Endothelial cell of umbilical vein (primary cell): ENCODE data around the gene MRGPRF. TPM values are rescaled to one million over a fixed set of nuclear protein-coding genes. Genes with fewer than 3 reads are reported as not detected.

Source experiments
- BruUV-seq: library from RNA; stranded (reverse); fragments of 400-500 nt; replicated peaks from 2 replicates; lab custom pipeline; 2021; lab: Mats Ljungman, UMichigan
- CTCF ChIA-PET: fragments of 300-600, 350-600 bp; sonication (Branson Sonifier 250); formaldehyde crosslinking; loops from one replicate; lab custom pipeline; 2021; ENCODE audit warnings: antibody characterized with exemption, inconsistent platforms; lab: Charles Lee
- POLR2A ChIA-PET: fragments of 300-600, 350-600 bp; sonication (Branson Sonifier 250); formaldehyde crosslinking; loops from one replicate; lab custom pipeline; 2021; ENCODE audit warnings: antibody characterized with exemption, inconsistent platforms; lab: Charles Lee
- DNase-seq: peaks from one replicate; pipeline ENCODE4 v3.0.0-alpha.2; 2011; ENCODE audit warnings: low read depth, low spot score
- FAIRE-seq: peaks from 2 replicates; lab custom pipeline; 2011; peaks lifted over from hg19 to GRCh38; lab: Jason Lieb, UNC
- H2AFZ ChIP-seq: 2 replicates; pipeline ENCODE4 v1.6.0; 2012; ENCODE audit warnings: low read depth, low read length, control low read depth, inconsistent platforms
- H3K27ac ChIP-seq: 2 replicates; pipeline ENCODE4 v1.5.1; 2011; ENCODE audit warnings: low read depth, mild to moderate bottlenecking, control low read depth, low read length, moderate library complexity; ENCODE audit not compliant: insufficient read depth
- H3K27me3 ChIP-seq, 2 experiments: 2 replicates each; pipeline versions ENCODE4 v1.6.0 to v1.6.1; 2011; ENCODE audit warnings: low read length in 2 of 2, mixed read lengths in 1 of 2; ENCODE audit not compliant: control insufficient read depth in 2 of 2, insufficient read depth in 2 of 2
- H3K36me3 ChIP-seq, 2 experiments: 2 replicates in 1 of 2; 3 replicates in 1 of 2; pipeline ENCODE4 v1.5.1; 2011; ENCODE audit warnings: low read length in 2 of 2, mild to moderate bottlenecking in 1 of 2, moderate library complexity in 1 of 2; ENCODE audit not compliant: control insufficient read depth in 2 of 2, insufficient read depth in 2 of 2; ENCODE audit errors: extremely low read depth in 1 of 2
- H3K4me1 ChIP-seq: 3 replicates; pipeline ENCODE4 v1.5.1; 2011; ENCODE audit warnings: mild to moderate bottlenecking, low read length; ENCODE audit not compliant: control insufficient read depth, insufficient read depth; ENCODE audit errors: extremely low read depth
- H3K4me2 ChIP-seq: 2 replicates; pipeline ENCODE4 v1.6.1; 2011; ENCODE audit warnings: low read length, control low read depth, mixed read lengths; ENCODE audit not compliant: insufficient read depth
- H3K4me3 ChIP-seq, 3 experiments: fragments of 200-600 bp in 1 of 3; sonication (generic), shearing (Covaris generic) in 1 of 3; replicated peaks in 1 of 3; 2 replicates each; pipeline ENCODE4 v1.5.1; 2011 to 2016; ENCODE audit warnings: control low read depth in 3 of 3, low read length in 3 of 3, mild to moderate bottlenecking in 2 of 3, inconsistent platforms in 1 of 3, low read depth in 1 of 3, moderate library complexity in 1 of 3; ENCODE audit not compliant: insufficient read depth in 1 of 3
- H3K79me2 ChIP-seq: 2 replicates; pipeline ENCODE4 v1.6.0; 2012; ENCODE audit warnings: low read length, inconsistent platforms; ENCODE audit not compliant: control insufficient read depth, insufficient read depth
- H3K9ac ChIP-seq: replicated peaks from 2 replicates; pipeline ENCODE3; 2011; ENCODE audit warnings: low read length, control low read depth; ENCODE audit not compliant: insufficient read depth; ENCODE audit errors: extremely low read depth
- H3K9me1 ChIP-seq: replicated peaks from 3 replicates; pipeline ENCODE4 v1.6.0; 2011; ENCODE audit warnings: mild to moderate bottlenecking, low read length; ENCODE audit not compliant: control insufficient read depth, insufficient read depth; ENCODE audit errors: extremely low read depth
- H3K9me3 ChIP-seq: replicated peaks from 2 replicates; pipeline ENCODE4 v1.5.1; 2012; ENCODE audit warnings: low read length, inconsistent platforms; ENCODE audit not compliant: control insufficient read depth, insufficient read depth
- H4K20me1 ChIP-seq: replicated peaks from 2 replicates; pipeline ENCODE3; 2011; ENCODE audit warnings: mild to moderate bottlenecking, low read length; ENCODE audit not compliant: control insufficient read depth, insufficient read depth; ENCODE audit errors: extremely low read depth
- CTCF ChIP-seq, 2 donors: IDR thresholded peaks; 1 replicate in 1 of 2; 2 replicates in 1 of 2; pipeline ENCODE4 v1.5.1; 2011; ENCODE audit warnings: low read length in 2 of 2, mild to moderate bottlenecking in 2 of 2, moderate library complexity in 2 of 2, control low read depth in 1 of 2, inconsistent platforms in 1 of 2, low read depth in 1 of 2; ENCODE audit not compliant: insufficient read depth in 1 of 2; ENCODE audit errors: extremely low read depth in 1 of 2
- EZH2 ChIP-seq: IDR thresholded peaks from 2 replicates; pipeline ENCODE4 v1.6.1; 2012; ENCODE audit warnings: borderline replicate concordance, low read depth, mild to moderate bottlenecking, moderate library complexity, low read length, inconsistent platforms; ENCODE audit not compliant: severe bottlenecking
- FOS ChIP-seq: IDR thresholded peaks from 2 replicates; pipeline ENCODE4 v1.6.1; 2011; ENCODE audit warnings: mild to moderate bottlenecking, low read length, moderate library complexity, borderline replicate concordance; ENCODE audit not compliant: insufficient read depth
- GATA2 ChIP-seq: IDR thresholded peaks from 2 replicates; pipeline ENCODE4 v1.7.0; 2011; ENCODE audit warnings: low read depth, mild to moderate bottlenecking, moderate library complexity, mixed read lengths, low read length; ENCODE audit not compliant: insufficient read length, insufficient read depth
- JUN ChIP-seq: IDR thresholded peaks from 2 replicates; pipeline ENCODE4 v1.6.1; 2011; ENCODE audit warnings: borderline replicate concordance, low read depth; ENCODE audit not compliant: insufficient read length, insufficient read depth
- MAX ChIP-seq: IDR thresholded peaks from 2 replicates; pipeline ENCODE4 v1.6.1; 2011; ENCODE audit not compliant: insufficient read depth, insufficient read length
- MYC ChIP-seq: IDR thresholded peaks from one replicate; pipeline ENCODE4 v1.6.1; 2011; ENCODE audit warnings: mild to moderate bottlenecking, low read depth, low read length
- POLR2A ChIP-seq: IDR thresholded peaks from 2 replicates; pipeline ENCODE4 v1.6.1; 2012; ENCODE audit warnings: low read depth, mild to moderate bottlenecking, control low read depth, low read length
- POLR2AphosphoS5 ChIP-seq: IDR thresholded peaks from 2 replicates; pipeline ENCODE4 v1.6.1; 2012; ENCODE audit warnings: low read depth, mild to moderate bottlenecking, control low read depth, low read length, moderate library complexity; ENCODE audit not compliant: insufficient read depth
- dilution Hi-C: fragments of 300-500 bp; cut with MboI; formaldehyde crosslinking; loops from one replicate; pipeline ENCODE4 v1.15.0; 2019; ENCODE audit warnings: low sequenced_read_pairs; ENCODE audit not compliant: extremely low pct_ligation_motif_present
- intact Hi-C: fragments of 100-400 bp; cut with micrococcal nuclease; formaldehyde crosslinking; loops from one replicate; pipeline ENCODE4 v1.10.0; 2022
- polyA plus RNA-seq, 4 experiments: library from polyadenylated mRNA; depleted of rRNA in 3 of 4; stranded (reverse) in 3 of 4; unstranded in 1 of 4; fragments of >200 nt; gene quantifications; 2 replicates each; pipeline versions ENCODE4 v1.2.1 to v1.2.3, GENCODE V29; 2011 to 2012; ENCODE audit warnings: missing spikeins in 1 of 4
- total RNA-seq: library from RNA; stranded (reverse); gene quantifications from 2 replicates; pipeline ENCODE4 v1.2.3, GENCODE V29; 2021

MRGPRF gene
- total and polyA plus RNA-seq, 2 donors (not counting 3 experiments of a cell fraction or from before 2014, with no cell fraction given), result not detected

GRCh38 chr11:69040051-69040450 lies 27.0 kb upstream of the MRGPRF start:
- H2AFZ ChIP-seq, result no peak overlapping the region
- no TSS peak for BruUV-seq
- H3K4me3 ChIP-seq, result no peak overlapping the region
- no peaks in the 10 kb centered on the region for H3K79me2 ChIP-seq
- TF ChIP-seq POLR2A, result no peak
- TF ChIP-seq CTCF (IDR thresholded peaks at IDR 0.05; ENCODE audit: extremely low read depth in 1 of 2, insufficient read depth in 1 of 2, low read depth in 1 of 2, low read length in 2 of 2), result no peak
- no peak for TF ChIP-seq JUN
- no peak for TF ChIP-seq EZH2
- TF ChIP-seq MYC, result no peak
- no peak for TF ChIP-seq GATA2
- no peak for TF ChIP-seq FOS
- no peak for TF ChIP-seq MAX
- no peak for TF ChIP-seq POLR2AphosphoS5
- H3K36me3 ChIP-seq, result no peaks in the 10 kb centered on the region
- H3K4me1 ChIP-seq, result no peaks in the 10 kb centered on the region
- ChIA-PET POLR2A (no interaction called here), CTCF (no interaction called here)
- FAIRE-seq, result no peak
- H3K4me2 ChIP-seq, result no peak overlapping the region
- no peak for DNase-seq
- H3K27ac ChIP-seq, result no peak overlapping the region
- intact Hi-C loops, result no loop called here
- peaks cover 1 to 5% of the 10 kb centered on the region in 2 experiments for H3K27me3 ChIP-seq
- H3K9me1 ChIP-seq, result no peaks in the 10 kb centered on the region
- H3K9ac ChIP-seq, result no peak overlapping the region
- H3K9me3 ChIP-seq, result no peaks in the 10 kb centered on the region
- dilution Hi-C loops, result no loop called here
- no peaks in the 10 kb centered on the region for H4K20me1 ChIP-seq
